Liver (tissue), 9 donors: ENCODE measurements around the gene PTPRD. TPM values are rescaled to one million over a fixed set of nuclear protein-coding genes. Genes with fewer than 3 reads are reported as not detected.

ENCODE experiments used
- DNase-seq: peaks from one replicate; pipeline ENCODE4 v3.0.0-alpha.2; 2017; ENCODE audit warnings: low spot score
- H3K27ac ChIP-seq, 2 donors: one replicate each; pipeline ENCODE4 v1.7.0; 2013; ENCODE audit warnings: inconsistent platforms in 2 of 2, low read length in 2 of 2, control low read depth in 1 of 2, low read depth in 1 of 2, mild to moderate bottlenecking in 1 of 2
- H3K27me3 ChIP-seq, 4 donors: one replicate each; pipeline versions ENCODE4 v1.6.1 to v1.7.0; 2013; ENCODE audit warnings: low read length in 3 of 4, inconsistent platforms in 1 of 4, mild to moderate bottlenecking in 1 of 4, moderate library complexity in 1 of 4; ENCODE audit not compliant: control insufficient read depth in 4 of 4, insufficient read depth in 4 of 4
- H3K36me3 ChIP-seq, 4 donors: one replicate each; pipeline versions ENCODE4 v1.6.1 to v1.7.0; 2013; ENCODE audit warnings: low read length in 3 of 4, mild to moderate bottlenecking in 3 of 4, low read depth in 1 of 4, moderate library complexity in 1 of 4; ENCODE audit not compliant: control insufficient read depth in 4 of 4, insufficient read depth in 3 of 4
- H3K4me1 ChIP-seq, 4 donors: one replicate each; pipeline versions ENCODE4 v1.6.1 to v1.7.0; 2013; ENCODE audit warnings: low read length in 3 of 4, mild to moderate bottlenecking in 3 of 4, moderate library complexity in 1 of 4; ENCODE audit not compliant: control insufficient read depth in 4 of 4, insufficient read depth in 4 of 4
- H3K4me3 ChIP-seq, 3 donors: one replicate each; pipeline versions ENCODE4 v1.6.1 to v1.7.0; 2013; ENCODE audit warnings: low read length in 3 of 3, control low read depth in 1 of 3, low read depth in 1 of 3, mild to moderate bottlenecking in 1 of 3
- H3K9ac ChIP-seq, 2 donors: one replicate each; pipeline ENCODE4 v1.7.0; 2013; ENCODE audit warnings: low read length in 2 of 2, mild to moderate bottlenecking in 2 of 2, moderate library complexity in 2 of 2, control low read depth in 1 of 2, low read depth in 1 of 2
- H3K9me3 ChIP-seq, 4 donors: one replicate each; pipeline versions ENCODE4 v1.6.1 to v1.7.0; 2013; ENCODE audit warnings: low read length in 3 of 4; ENCODE audit not compliant: control insufficient read depth in 4 of 4
- ATF3 ChIP-seq: IDR thresholded peaks from 2 replicates; pipeline ENCODE4 v1.6.1; 2016; ENCODE audit warnings: antibody characterized with exemption
- FOXA1 ChIP-seq: IDR thresholded peaks from 2 replicates; pipeline ENCODE4 v1.6.1; 2016; ENCODE audit warnings: antibody characterized with exemption
- FOXA2 ChIP-seq: IDR thresholded peaks from 2 replicates; pipeline ENCODE4 v1.6.1; 2016; ENCODE audit warnings: antibody characterized with exemption
- GABPA ChIP-seq, 2 donors: IDR thresholded peaks in 1 of 2; conservative IDR thresholded peaks in 1 of 2; 2 replicates each; pipeline ENCODE4 v1.6.1; 2016; ENCODE audit warnings: antibody characterized with exemption in 2 of 2, mild to moderate bottlenecking in 1 of 2, moderate library complexity in 1 of 2
- HNF4A ChIP-seq, 2 donors: conservative IDR thresholded peaks; 2 replicates each; pipeline ENCODE4 v1.6.1; 2016; ENCODE audit warnings: antibody characterized with exemption in 2 of 2, mild to moderate bottlenecking in 2 of 2
- HNF4G ChIP-seq: IDR thresholded peaks from 2 replicates; pipeline ENCODE4 v1.6.1; 2016; ENCODE audit warnings: antibody characterized with exemption
- JUND ChIP-seq, 2 donors: IDR thresholded peaks; 2 replicates each; pipeline ENCODE4 v1.6.1; 2016; ENCODE audit warnings: antibody characterized with exemption in 2 of 2
- NR2F2 ChIP-seq: IDR thresholded peaks from 2 replicates; pipeline ENCODE4 v1.6.1; 2016; ENCODE audit warnings: antibody characterized with exemption
- RAD21 ChIP-seq, 2 donors: IDR thresholded peaks; 2 replicates each; pipeline ENCODE4 v1.6.1; 2016; ENCODE audit warnings: antibody characterized with exemption in 2 of 2, mild to moderate bottlenecking in 2 of 2
- RXRA ChIP-seq, 2 donors: IDR thresholded peaks; 2 replicates each; pipeline ENCODE4 v1.6.1; 2017 to 2018; ENCODE audit warnings: antibody characterized with exemption in 2 of 2, mild to moderate bottlenecking in 1 of 2
- SP1 ChIP-seq: IDR thresholded peaks from 2 replicates; pipeline ENCODE4 v1.6.1; 2018; ENCODE audit warnings: antibody characterized with exemption, mild to moderate bottlenecking
- TAF1 ChIP-seq: conservative IDR thresholded peaks from 2 replicates; pipeline ENCODE4 v1.6.1; 2016; ENCODE audit warnings: antibody characterized with exemption, mild to moderate bottlenecking
- YY1 ChIP-seq: IDR thresholded peaks from 2 replicates; pipeline ENCODE4 v1.6.1; 2016; ENCODE audit warnings: antibody characterized with exemption, mild to moderate bottlenecking
- WGBS: extraction: QIAGEN DNeasy Blood & Tissue Kit; methylation state at CpG from one replicate; pipeline ENCODE4 v1.1.7; 2013; 5-methylcytosine and 5-hydroxymethylcytosine counted together
- polyA plus RNA-seq, 2 donors: library from polyadenylated mRNA; stranded (reverse) in 1 of 2; unstranded in 1 of 2; fragments of 200-250 nt in 1 of 2; fragments of >200 nt in 1 of 2; fragmentation: Nextera tagmentation in 1 of 2; extraction: Ambion mirVana in 1 of 2; gene quantifications; one replicate each; pipeline versions ENCODE4 v1.2.1 to v1.2.3, GENCODE V29; 2013 to 2015
- total RNA-seq, 2 donors: library from RNA; depleted of rRNA; stranded (reverse); fragments of >200 nt; gene quantifications; one replicate each; pipeline ENCODE4 v1.2.3, GENCODE V29; 2014
- TF ChIP-seq, protein P1 (sequence below): IDR thresholded peaks from 2 replicates; pipeline ENCODE4 v1.6.1; 2016; ENCODE audit warnings: antibody characterized with exemption
- TF ChIP-seq, protein P2 (sequence below): IDR thresholded peaks from 2 replicates; pipeline ENCODE4 v1.6.1; 2016; ENCODE audit warnings: antibody characterized with exemption
- donor health status: healthy.
- donor health status: healthy.
- donor health status: healthy.
- donor health status: healthy.
- donor health status: healthy.

PTPRD gene
- total and polyA plus RNA-seq, 4 donors, result 0.78 to 34.2 (median 4.7) TPM

GRCh38 chr9:8732367-8733075, 1880.3 kb downstream of the PTPRD start:
- no peaks in the 10 kb centered on the region for H3K9me3 ChIP-seq
- no peak for DNase-seq
- no peaks in the 10 kb centered on the region for H3K27me3 ChIP-seq
- no peaks in the 10 kb centered on the region for H3K36me3 ChIP-seq
- no peak overlapping the region for H3K27ac ChIP-seq
- WGBS, result 84% methylated on average over 3 of the region's 3 CpGs
- peaks cover 0 to 6% (median 0%) of the 10 kb centered on the region in 4 donors for H3K4me1 ChIP-seq
- TF ChIP-seq, protein P1, sequence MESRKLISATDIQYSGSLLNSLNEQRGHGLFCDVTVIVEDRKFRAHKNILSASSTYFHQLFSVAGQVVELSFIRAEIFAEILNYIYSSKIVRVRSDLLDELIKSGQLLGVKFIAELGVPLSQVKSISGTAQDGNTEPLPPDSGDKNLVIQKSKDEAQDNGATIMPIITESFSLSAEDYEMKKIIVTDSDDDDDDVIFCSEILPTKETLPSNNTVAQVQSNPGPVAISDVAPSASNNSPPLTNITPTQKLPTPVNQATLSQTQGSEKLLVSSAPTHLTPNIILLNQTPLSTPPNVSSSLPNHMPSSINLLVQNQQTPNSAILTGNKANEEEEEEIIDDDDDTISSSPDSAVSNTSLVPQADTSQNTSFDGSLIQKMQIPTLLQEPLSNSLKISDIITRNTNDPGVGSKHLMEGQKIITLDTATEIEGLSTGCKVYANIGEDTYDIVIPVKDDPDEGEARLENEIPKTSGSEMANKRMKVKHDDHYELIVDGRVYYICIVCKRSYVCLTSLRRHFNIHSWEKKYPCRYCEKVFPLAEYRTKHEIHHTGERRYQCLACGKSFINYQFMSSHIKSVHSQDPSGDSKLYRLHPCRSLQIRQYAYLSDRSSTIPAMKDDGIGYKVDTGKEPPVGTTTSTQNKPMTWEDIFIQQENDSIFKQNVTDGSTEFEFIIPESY, result no peak
- no peak for TF ChIP-seq FOXA1
- no peak for TF ChIP-seq RXRA (IDR thresholded peaks at IDR 0.05)
- TF ChIP-seq SP1, result no peak
- TF ChIP-seq ATF3, result no peak
- no peak for TF ChIP-seq NR2F2
- no peak for TF ChIP-seq YY1
- TF ChIP-seq HNF4G, result no peak
- H3K9ac ChIP-seq, result no peak overlapping the region
- H3K4me3 ChIP-seq, result no peak overlapping the region

GRCh38 chr9:8730618-8731017, 1882.2 kb downstream of the PTPRD start:
- no peak overlapping the region for H3K27ac ChIP-seq
- TF ChIP-seq RAD21 (IDR thresholded peaks at IDR 0.05) (no peak), HNF4A (conservative IDR thresholded peaks at IDR 0.05) (no peak)
- H3K36me3 ChIP-seq, result no peaks in the 10 kb centered on the region
- H3K9ac ChIP-seq, result no peak overlapping the region
- no peaks in the 10 kb centered on the region for H3K4me1 ChIP-seq
- H3K4me3 ChIP-seq, result no peak overlapping the region
- no peak for DNase-seq
- no peaks in the 10 kb centered on the region for H3K9me3 ChIP-seq
- 84% methylated on average over 7 of the region's 7 CpGs for WGBS
- H3K27me3 ChIP-seq, result no peaks in the 10 kb centered on the region

- 87% methylated on average over 2 of the region's 2 CpGs for whole genome bisulfite sequencing
Measured at GRCh38 chr9:8728910-8729309, 1883.9 kb downstream of the PTPRD start.

DNA sequence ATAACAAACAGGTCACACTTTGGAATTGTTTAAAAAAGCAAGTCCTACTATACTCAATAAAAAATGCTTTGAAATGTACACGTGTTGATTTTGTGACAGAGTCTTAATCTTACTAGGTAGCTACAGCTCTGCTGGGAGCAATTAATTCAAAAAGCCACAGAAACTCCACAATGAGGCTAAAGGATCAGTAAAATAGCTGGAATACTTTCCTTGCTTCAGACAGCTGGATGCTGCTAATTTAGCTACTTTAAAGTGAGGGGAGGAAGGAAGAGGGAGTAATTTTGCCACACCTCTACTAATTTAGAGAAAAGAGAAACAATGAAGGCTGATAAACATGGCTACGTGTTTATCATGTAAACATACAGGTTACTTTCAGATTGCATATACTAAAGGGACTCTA, 1885.6 kb downstream of the PTPRD start:
- H3K4me1 ChIP-seq, result no peaks in the 10 kb centered on the region
- no peak overlapping the region for H3K27ac ChIP-seq
- TF ChIP-seq TAF1 (no peak), SP1 (no peak), GABPA (IDR thresholded peaks at IDR 0.05 in 1 of 2, conservative IDR thresholded peaks at IDR 0.05 in 1 of 2) (no peak), JUND (IDR thresholded peaks at IDR 0.05) (no peak), RXRA (IDR thresholded peaks at IDR 0.05) (no peak)
- TF ChIP-seq, protein P2, sequence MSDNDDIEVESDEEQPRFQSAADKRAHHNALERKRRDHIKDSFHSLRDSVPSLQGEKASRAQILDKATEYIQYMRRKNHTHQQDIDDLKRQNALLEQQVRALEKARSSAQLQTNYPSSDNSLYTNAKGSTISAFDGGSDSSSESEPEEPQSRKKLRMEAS, result no peak
- 79% methylated on average over 2 of the region's 2 CpGs for WGBS
- DNase-seq, result no peak
- H3K9ac ChIP-seq, result no peak overlapping the region
- H3K27me3 ChIP-seq, result no peaks in the 10 kb centered on the region
- H3K9me3 ChIP-seq, result no peaks in the 10 kb centered on the region
- no peak overlapping the region for H3K4me3 ChIP-seq
- H3K36me3 ChIP-seq, result no peaks in the 10 kb centered on the region

More at GRCh38 chr9:8728910-8729309, 1883.9 kb downstream of the PTPRD start:
- H3K9ac ChIP-seq, result no peak overlapping the region
- no peaks in the 10 kb centered on the region for H3K36me3 ChIP-seq
- no peaks in the 10 kb centered on the region for H3K9me3 ChIP-seq
- no peaks in the 10 kb centered on the region for H3K27me3 ChIP-seq
- H3K4me3 ChIP-seq, result no peak overlapping the region
- no peak overlapping the region for H3K27ac ChIP-seq
- DNase-seq, result no peak
- H3K4me1 ChIP-seq, result no peaks in the 10 kb centered on the region
- no peak for TF ChIP-seq FOXA2
- TF ChIP-seq TAF1, result no peak
- TF ChIP-seq, protein P2, result no peak
